GM18498 (cell line): ENCODE results near the gene F8.
"Not testable (repeated sequence)": the region's sequence is repeated elsewhere in the genome, so short reads cannot be mapped to it uniquely, and the experiment has no call there.

Source experiments
- ATAC-seq: cut with Tn5 transposase; IDR thresholded peaks from one replicate; pipeline ENCODE4 v1.9.1; 2021; ENCODE audit warnings: mild to moderate bottlenecking, moderate library complexity; ENCODE audit not compliant: unreplicated experiment

The F8 gene

DNA sequence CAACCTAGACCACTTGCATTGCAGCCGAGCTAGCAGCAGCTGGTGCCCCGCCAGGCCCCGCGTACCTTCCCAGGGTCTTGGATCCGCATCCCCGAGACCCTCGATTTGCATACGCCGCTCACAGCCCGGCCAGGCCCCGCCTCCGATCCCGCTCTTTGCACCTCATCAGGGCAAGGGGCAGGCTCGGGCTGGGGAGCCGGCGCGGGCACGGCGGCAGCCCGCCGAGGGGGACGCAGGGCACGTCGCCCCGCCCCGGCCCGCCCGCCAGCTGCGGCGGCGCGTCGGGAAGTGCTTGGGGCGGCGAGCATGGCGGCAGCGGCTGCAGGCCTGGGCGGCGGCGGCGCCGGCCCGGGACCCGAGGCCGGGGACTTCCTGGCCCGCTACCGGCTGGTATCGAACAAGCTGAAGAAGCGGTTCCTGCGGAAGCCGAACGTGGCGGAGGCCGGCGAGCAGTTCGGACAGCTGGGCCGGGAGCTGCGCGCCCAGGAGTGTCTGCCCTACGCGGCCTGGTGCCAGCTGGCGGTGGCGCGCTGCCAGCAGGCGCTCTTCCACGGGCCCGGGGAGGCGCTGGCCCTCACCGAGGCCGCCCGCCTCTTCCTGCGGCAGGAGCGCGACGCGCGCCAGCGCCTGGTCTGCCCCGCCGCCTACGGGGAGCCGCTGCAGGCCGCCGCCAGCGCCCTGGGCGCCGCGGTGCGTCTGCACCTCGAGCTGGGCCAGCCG lies 136.3 kb downstream of the F8 start, which contains the start of gene F8A1:
TSS of gene F8A1 (plus strand) at position 287 of the 720 bp plus-strand sequence. CDS start at position 307, 20 bp downstream.
- peak; percentile 79 for ATAC-seq

- not testable (repeated sequence) for ATAC-seq
These were observed 137.0 kb downstream of the F8 start for GRCh38 chrX:154885549-154885948.

- ATAC-seq = not testable (repeated sequence)
These were observed 137.5 kb downstream of the F8 start for GRCh38 chrX:154885057-154885456.

DNA sequence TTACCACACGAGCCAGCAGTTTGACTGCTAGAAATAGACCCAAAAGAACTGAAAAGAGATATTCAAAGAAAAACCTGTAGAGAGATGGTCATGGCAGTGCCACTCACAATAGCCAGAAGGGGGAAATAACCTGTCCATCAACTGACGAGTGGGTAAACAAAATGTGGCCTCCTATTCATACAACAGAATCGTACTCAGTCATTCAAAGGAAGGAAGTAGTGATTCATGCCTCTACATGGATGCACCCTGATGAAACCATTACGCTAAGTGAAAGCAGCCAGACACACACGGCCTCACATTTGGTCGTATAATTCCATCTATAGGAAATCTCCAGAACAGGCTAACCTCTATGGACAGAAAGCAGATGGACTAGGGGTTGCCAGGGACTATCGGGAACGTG lies 138.5 kb downstream of the F8 start:
- not testable (repeated sequence) for ATAC-seq

- no peak for ATAC-seq
These were observed 149.2 kb downstream of the F8 start for GRCh38 chrX:154873329-154873728.

GRCh38 chrX:154868522-154868921 lies 154.0 kb downstream of the F8 start:
- not testable (repeated sequence) for ATAC-seq

- ATAC-seq = no peak
These were observed 167.3 kb downstream of the F8 start for GRCh38 chrX:154855256-154855655.

GRCh38 chrX:154850957-154851611 lies 171.4 kb downstream of the F8 start:
- ATAC-seq = no peak

- ATAC-seq = no peak
These were observed 181.7 kb downstream of the F8 start for GRCh38 chrX:154840856-154841255.

GRCh38 chrX:154836163-154836562 lies 186.4 kb downstream of the F8 start:
- no peak for ATAC-seq

- no peak for ATAC-seq
These were observed 188.0 kb downstream of the F8 start, which contains the start of gene SMIM9 for GRCh38 chrX:154834562-154834961. Gene SMIM9 (minus strand): TSS chrX:154834662. CDS start chrX:154830856, 3,806 bp downstream.

GRCh38 chrX:154833746-154834274 lies 188.7 kb downstream of the F8 start:
- no peak for ATAC-seq

- ATAC-seq = no peak
These were observed 192.5 kb downstream of the F8 start for GRCh38 chrX:154829926-154830442.

GRCh38 chrX:154829134-154829533 lies 193.4 kb downstream of the F8 start:
- no peak for ATAC-seq

- ATAC-seq = peak; percentile 28
These were observed 194.5 kb downstream of the F8 start for GRCh38 chrX:154828016-154828408.

DNA sequence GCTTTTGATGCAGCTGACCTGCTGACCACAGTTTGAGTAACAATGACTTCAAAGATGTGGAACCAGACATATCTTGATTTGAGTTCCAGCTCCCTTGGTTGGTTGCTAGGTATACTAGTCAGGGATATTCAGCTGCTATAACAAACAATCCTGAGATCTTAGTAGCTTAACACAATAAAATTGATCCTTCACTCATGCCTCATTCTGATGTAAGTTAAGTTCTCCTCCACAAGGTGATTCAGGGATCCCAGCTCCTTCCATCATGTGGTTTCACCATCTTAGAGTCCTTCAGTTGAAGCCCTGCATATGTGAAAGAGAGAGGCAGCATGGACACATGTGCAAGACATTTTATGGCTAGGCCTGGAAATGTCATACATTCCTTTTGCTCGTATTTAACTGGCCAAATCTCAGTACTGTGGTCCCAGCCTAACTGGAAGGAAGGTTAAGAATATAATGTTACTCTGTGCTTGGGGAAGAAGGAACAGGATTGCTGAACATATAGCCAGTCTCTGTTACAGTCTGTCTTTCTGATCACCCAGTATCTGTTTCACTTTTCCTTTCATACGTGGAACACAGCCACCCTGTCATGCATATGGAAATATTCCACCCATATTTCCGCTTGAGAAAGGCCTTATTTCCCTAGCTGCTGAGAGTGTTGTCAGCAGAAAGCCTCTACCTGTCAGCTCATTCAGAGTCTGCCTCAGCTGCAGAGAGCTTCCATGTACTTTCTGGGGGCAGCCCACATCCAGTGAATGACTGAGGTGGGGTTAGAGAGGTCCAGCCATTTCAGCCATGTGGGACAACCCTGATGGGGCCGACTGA lies 195.1 kb downstream of the F8 start:
- ATAC-seq = peak; percentile 96

DNA sequence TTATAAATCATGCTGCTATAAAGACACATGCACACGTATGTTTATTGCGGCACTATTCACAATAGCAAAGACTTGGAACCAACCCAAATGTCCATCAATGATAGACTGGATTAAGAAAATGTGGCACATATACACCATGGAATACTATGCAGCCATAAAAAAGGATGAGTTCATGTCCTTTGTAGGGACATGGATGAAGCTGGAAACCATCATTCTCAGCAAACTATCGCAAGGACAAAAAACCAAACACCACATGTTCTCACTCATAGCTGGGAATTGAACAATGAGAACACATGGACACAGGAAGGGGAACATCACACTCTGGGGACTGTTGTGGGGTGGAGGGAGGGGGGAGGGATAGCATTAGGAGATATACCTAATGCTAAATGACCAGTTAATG lies 196.9 kb downstream of the F8 start:
- ATAC-seq = not testable (repeated sequence)

- no peak for ATAC-seq
These were observed 197.9 kb downstream of the F8 start for GRCh38 chrX:154824638-154825037.

GRCh38 chrX:154822029-154822428 lies 200.5 kb downstream of the F8 start:
- ATAC-seq = no peak

DNA sequence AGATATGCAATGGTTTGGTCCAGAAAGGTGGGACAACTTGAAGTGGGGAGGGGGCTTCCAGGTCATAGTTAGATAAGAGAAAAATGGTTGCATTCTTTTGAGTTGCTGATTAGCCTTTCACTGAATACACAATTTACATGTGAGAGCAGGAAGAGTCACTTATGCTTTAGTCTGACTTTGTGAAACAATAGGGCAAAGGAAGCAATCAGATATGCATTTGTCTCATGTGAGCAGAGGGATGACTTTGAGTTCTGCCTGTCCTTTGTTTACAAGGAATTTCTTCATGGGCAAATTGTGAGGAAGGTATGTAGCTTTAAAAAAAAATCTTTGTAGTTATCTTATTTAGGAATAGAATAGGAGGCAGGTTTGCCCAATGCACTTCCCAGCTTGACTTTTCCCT lies 201.0 kb downstream of the F8 start:
- no peak for ATAC-seq

DNA sequence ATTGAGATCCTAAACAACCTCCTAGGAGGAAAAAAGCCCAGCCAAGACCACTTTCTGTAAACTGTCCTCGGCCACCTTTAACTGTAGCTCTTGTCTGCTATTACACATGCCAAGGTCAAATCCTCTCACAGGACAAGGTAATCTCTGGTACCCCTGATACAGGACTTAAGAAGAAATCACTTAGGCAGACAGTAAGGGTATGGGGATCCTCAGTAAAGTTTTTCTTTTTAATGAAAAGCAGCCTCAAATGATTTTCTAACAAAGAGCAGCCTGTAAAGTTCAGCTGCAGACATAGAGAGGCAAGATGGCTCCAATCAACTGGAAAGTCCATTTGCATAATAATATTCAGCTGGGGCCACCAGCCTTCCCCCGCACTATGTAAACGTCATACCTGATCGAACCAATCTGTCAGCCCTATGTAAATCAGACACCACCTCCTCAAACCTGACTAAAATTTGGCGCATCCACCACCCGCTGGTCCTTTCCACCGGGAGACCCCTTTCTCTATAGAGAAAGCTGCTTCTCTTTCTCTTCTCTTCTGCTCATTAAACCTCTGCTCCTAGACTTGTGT lies 202.7 kb downstream of the F8 start:
- ATAC-seq = no peak
